GM18868 (cell line): ENCODE data around the gene RGS7.
"Not testable (repeated sequence)": the region's sequence is repeated elsewhere in the genome, so short reads cannot be mapped to it uniquely, and the experiment has no call there.

ENCODE experiments used
- ATAC-seq: cut with Tn5 transposase; IDR thresholded peaks from one replicate; pipeline ENCODE4 v1.9.1; 2021; ENCODE audit warnings: mild to moderate bottlenecking, moderate library complexity; ENCODE audit not compliant: unreplicated experiment

RGS7 gene

GRCh38 chr1:240803151-240803550 lies 553.9 kb downstream of the RGS7 start:
- ATAC-seq = no peak

DNA sequence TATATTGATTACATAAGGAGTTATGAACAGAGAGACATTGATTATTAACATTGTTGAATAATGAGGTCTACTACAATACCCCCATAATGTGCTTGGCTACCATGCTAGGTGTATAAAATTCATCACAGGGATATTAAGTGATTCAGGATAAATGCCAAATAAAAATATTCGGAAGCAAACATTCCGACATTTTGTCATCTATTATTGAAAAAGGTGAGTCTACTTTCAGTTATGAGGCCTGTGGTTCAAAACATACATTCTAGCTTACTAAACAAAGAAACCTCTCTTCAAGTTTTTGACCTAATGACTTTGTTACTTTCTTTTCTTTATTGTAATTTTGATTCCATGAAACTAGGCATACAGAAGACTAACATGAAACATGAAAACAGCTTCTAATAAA lies 554.7 kb downstream of the RGS7 start:
- ATAC-seq = no peak

GRCh38 chr1:240801442-240801841 lies 555.6 kb downstream of the RGS7 start:
- ATAC-seq = no peak

DNA sequence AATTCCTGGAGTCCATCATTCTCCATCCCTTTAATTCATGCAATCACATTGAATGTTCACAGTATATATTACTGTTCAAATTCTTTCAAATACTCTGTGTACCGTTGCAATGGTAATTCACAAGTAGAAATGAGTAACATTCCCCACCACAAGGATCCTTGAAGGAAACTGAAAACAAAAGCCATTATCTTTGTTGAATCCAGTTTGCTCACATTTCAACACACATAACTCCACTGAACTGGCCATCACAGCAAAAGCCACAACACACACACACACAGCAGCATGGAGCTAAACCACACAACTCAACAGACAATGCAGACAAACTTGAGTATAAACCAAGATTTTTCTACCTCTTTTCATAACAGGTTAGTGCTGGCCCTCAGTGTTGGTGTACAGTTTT lies 556.7 kb downstream of the RGS7 start:
- ATAC-seq = no peak

GRCh38 chr1:240797050-240797449 lies 560.0 kb downstream of the RGS7 start:
- ATAC-seq = no peak

DNA sequence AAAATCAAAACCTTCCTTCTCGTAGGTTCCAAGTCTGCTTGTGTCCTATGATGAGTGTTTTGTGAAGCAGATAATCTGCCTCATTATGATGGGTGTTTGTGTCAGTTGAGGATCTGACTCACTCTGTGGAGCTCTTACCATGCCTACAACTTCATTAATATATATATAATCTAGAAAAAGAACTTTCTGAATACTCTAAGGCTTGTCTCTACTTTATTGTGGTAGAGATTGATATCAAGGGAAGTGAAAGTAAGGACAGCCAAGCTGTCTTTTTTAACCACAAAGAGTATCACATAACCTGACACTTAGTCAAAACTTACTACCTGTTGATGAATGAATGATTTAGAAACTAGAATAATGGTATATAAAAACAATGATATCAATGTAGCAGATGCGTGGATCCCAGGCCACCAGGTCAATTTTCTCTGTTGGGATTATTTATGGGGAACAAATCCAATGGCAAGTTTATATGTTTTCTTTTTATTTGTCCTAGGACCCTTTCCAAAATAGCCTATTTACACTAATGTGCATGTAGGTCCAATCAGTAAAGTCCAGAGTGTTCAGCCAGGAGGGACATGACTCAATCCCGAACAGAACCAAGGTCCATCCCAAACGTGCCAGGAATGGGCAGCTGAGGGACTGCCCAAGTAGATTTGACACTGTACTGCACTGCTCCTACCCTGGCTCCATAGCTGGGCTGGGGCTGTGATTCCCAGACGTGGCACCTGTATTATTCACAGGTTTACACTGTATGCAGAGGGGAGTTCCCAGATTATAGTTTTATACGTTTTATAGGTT lies 562.8 kb downstream of the RGS7 start:
- ATAC-seq = peak; percentile 93

DNA sequence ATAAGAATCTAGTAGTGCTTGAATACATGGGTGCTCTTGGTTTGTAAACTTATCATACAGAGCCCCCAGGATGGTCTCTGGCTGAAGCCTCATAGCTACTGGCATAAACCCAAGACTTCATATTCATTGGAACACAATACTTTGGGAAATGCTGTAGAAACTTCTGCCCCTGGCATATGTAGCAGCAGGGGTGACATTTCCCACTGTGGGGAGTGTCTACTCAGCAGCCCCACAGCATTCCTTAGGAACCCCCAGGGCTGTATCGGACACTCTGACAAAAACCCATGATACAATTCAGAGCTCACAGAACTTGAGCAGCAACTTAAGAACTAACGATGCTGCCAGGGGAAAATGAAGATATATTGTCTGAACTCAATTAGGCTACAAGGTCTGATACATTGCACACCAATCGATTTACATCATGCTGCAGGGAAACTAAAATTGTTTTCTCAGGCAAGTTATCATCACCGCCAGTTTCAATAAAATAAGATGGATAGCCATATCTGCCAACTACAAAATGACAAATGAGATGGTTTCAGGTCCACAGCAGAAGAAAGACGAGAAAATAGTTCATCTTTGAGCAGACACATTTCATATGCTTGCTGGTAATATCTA lies 564.0 kb downstream of the RGS7 start:
- ATAC-seq = no peak

DNA sequence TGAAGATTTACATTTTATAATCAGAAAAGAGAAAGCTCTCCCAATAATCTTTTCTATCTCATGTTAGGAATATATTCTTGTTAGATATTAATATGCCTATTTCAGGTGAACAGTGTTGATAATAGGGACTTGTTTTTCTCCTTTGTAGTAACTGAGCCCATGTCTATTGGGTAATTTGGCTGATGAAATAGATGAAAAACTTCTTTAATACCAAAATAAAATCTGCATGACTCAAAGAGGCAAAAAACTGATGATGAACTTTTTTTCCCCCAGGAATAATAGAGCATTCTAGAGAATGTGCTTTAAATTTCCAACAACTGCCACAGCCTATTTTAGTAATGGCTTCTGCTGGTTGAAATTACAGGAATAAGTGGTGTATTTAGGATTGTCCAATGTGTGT lies 566.1 kb downstream of the RGS7 start:
- no peak for ATAC-seq

- no peak for ATAC-seq
Observed at GRCh38 chr1:240786880-240787279, 570.1 kb downstream of the RGS7 start.

DNA sequence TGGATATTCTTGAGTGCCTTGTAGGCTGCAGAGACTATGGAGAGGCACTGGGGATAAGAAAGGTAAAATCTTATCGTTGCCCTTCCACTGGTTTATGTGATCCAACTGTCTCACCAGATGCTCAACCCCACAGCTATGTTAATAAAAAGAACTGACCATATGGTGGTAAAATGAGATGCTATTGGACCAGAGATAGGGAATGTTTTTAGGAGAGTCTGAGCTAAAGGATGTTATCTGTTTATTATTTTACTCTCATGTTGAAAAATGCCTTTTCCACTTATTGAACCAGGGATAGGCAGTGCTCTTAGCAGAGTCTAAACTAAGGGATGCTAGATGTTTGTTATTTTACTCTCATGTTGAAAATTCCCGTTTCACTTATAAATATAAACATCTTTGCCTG lies 572.2 kb downstream of the RGS7 start:
- no peak for ATAC-seq

DNA sequence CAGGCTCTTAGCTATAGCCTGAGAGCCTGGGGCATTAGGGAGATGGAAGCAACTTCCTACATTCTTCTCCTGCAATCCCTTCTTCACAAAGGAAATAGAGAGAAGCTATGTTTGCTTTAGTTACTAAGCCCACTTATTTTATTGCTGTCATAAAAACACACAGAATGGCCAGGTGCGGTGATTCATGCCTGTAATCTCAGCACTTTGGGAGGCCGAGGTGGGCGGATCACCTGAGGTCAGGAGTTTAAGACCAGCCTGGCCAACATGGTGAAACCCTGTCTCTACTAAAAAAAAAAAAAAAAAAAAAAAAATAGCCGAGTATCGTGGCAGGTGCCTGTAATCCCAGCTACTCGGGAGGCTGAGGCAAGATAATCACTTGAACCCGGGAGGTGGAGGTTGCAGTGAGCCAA lies 573.3 kb downstream of the RGS7 start:
- ATAC-seq = not testable (repeated sequence)

- no peak for ATAC-seq
Observed at GRCh38 chr1:240776237-240776636, 580.8 kb downstream of the RGS7 start.

GRCh38 chr1:240772131-240772530 lies 584.9 kb downstream of the RGS7 start:
- no peak for ATAC-seq

- no peak for ATAC-seq
Observed at GRCh38 chr1:240771450-240771849, 585.6 kb downstream of the RGS7 start.

GRCh38 chr1:240768979-240769378 lies 588.0 kb downstream of the RGS7 start:
- no peak for ATAC-seq

DNA sequence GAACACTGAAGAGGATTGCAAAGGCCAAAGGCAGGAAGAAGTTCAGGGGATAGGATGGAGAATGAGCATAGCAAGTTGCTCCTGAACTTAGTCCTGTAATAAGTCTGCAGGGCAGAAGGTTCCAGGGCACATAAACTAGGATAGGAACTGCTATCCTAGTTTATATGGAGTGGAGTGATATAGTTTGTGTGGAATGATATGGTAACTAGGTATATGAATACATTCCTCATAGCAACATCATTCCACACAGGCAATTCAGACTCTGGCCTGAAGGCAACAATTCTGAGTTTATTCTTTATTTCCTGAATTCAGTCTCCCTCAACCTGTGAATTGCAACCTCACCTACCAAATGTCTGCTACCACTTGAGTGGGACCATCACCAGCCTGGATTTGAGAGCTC lies 590.2 kb downstream of the RGS7 start:
- no peak for ATAC-seq

DNA sequence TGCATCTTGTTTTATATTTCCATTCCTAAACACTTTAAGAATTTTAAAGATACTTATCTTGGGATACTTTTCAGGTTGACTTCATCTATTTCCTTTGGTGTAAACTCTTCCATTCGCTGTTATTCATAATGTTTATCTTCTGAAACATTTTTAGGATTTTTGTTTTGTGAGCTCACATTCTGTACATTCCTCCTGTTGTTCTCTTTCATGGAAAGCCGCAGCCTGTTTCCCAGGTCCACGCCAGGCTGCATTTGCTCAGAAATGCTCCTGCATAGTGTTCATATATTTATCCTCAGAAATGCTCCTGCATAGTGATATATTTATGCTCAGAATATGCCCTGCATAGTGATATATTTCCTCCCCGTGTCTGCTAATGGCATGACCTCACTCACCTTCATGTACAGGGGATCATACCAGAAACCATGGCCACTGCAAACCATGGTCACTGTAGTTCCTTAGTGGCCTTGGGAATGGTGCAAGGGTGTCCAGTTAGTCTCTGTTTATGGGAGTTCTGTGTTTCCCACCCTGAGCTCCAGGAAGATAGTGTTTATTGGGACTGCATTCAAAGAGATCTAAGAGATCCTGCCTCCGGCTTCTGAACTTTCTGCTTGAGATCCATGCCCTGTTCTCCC lies 591.2 kb downstream of the RGS7 start:
- no peak for ATAC-seq

DNA sequence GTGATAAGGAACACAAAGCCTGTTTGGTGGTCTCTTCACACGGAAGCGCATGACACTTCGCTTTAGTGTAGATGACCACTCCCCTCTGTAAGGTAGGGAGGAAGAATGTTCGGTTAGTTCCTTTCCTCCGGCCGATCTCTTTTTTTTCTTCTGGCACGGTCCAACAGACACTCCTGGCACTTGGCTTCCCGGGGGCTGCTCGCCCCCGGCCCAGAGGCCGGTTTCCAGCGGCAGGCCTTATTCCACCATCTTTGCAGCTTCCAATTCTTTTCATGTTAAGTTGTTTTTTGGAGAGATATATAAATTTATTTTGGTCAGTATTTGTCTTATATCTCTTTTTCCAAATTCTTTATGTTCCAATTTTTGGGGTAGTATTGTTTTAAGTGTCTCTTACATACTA lies 593.2 kb downstream of the RGS7 start:
- ATAC-seq = no peak

- ATAC-seq = not testable (repeated sequence)
Observed at GRCh38 chr1:240763095-240763494, 593.9 kb downstream of the RGS7 start.

- not testable (repeated sequence) for ATAC-seq
Observed at GRCh38 chr1:240762471-240762987, 594.5 kb downstream of the RGS7 start.

DNA sequence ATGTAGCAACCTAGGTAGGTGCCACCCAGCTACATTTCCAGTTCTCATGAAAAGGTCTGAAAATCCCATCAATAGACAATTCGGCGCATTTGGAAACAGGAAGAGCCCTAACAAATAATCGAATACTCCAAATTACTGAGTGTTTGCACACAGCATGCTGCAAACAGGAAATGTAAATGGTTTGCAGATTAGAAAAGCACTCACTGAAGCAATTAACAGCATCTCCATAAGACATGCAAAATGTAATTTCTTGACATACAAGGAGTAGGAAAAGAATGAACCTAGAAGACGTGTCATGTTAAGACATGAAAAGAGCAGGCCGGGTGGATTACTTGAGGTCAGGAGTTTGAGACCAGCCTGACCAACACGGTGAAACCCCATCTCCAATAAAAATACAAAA lies 598.2 kb downstream of the RGS7 start:
- not testable (repeated sequence) for ATAC-seq

DNA sequence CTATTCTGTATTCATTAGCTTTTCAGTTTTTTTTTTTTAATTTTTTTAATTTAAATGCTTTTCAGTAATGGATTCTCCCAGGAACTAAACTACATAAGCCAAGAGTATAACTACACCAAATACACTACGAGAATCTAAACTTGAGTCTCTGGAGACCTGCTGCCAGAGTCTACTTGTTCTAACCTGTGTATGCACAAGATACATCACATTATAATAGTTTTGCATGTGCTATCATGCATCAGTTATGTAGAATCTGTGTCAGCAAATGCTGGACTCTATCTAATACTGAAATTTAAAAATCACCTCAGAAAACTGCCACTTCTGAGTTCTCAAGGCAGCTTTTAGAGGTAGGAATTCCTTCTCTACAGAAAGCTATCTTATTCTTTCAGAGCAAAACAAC lies 598.7 kb downstream of the RGS7 start:
- no peak for ATAC-seq
